ENCODE results near the gene C1QTNF8.

The C1QTNF8 gene

GRCh38 chr16:1106659-1107058 lies 10.6 kb upstream of the C1QTNF8 start:
- no peaks in the 10 kb centered on the region for H3K4me1 Mint-ChIP-seq
- peaks cover 26% of the 10 kb centered on the region for H3K27me3 Mint-ChIP-seq (ENCODE audit: low read depth)
- no peak overlapping the region for H3K4me3 Mint-ChIP-seq
- no peak overlapping the region for H3K27ac Mint-ChIP-seq
- H3K36me3 Mint-ChIP-seq (ENCODE audit: low read depth) = no peaks in the 10 kb centered on the region
- H3K9me3 Mint-ChIP-seq = no peaks in the 10 kb centered on the region
- TF ChIP-seq CTCF (IDR thresholded peaks at IDR 0.05; ENCODE audit: unreplicated experiment in 3 of 3) = no peak

- Mint-ChIP-seq H3K36me3 (ENCODE audit: low read depth) (no peaks in the 10 kb centered on the region), H3K27me3 (ENCODE audit: low read depth) (peaks cover 23% of the 10 kb centered on the region), H3K4me3 (no peak overlapping the region), H3K9me3 (no peaks in the 10 kb centered on the region), H3K27ac (no peak overlapping the region), H3K4me1 (no peaks in the 10 kb centered on the region)
- peak; percentile 90 to 97 (median 91) for TF ChIP-seq CTCF (IDR thresholded peaks at IDR 0.05; ENCODE audit: unreplicated experiment in 3 of 3)
Measured at GRCh38 chr16:1105888-1106620, 10.0 kb upstream of the C1QTNF8 start.

GRCh38 chr16:1103636-1103980 lies 7.6 kb upstream of the C1QTNF8 start:
- no peaks in the 10 kb centered on the region for H3K9me3 Mint-ChIP-seq
- no peak for TF ChIP-seq CTCF (IDR thresholded peaks at IDR 0.05; ENCODE audit: unreplicated experiment in 3 of 3)
- no peak overlapping the region for H3K27ac Mint-ChIP-seq
- H3K36me3 Mint-ChIP-seq (ENCODE audit: low read depth) = no peaks in the 10 kb centered on the region
- H3K4me3 Mint-ChIP-seq = no peak overlapping the region
- H3K27me3 Mint-ChIP-seq (ENCODE audit: low read depth) = peaks cover 9% of the 10 kb centered on the region
- H3K4me1 Mint-ChIP-seq = no peaks in the 10 kb centered on the region

GRCh38 chr16:1102921-1103635 lies 7.0 kb upstream of the C1QTNF8 start:
- H3K27ac Mint-ChIP-seq = no peak overlapping the region
- peak overlapping the region in 1 of 3 experiments; percentile 31 for H3K4me3 Mint-ChIP-seq
- peaks cover 9% of the 10 kb centered on the region for H3K27me3 Mint-ChIP-seq (ENCODE audit: low read depth)
- H3K4me1 Mint-ChIP-seq = no peaks in the 10 kb centered on the region
- H3K36me3 Mint-ChIP-seq (ENCODE audit: low read depth) = no peaks in the 10 kb centered on the region
- no peaks in the 10 kb centered on the region for H3K9me3 Mint-ChIP-seq
- TF ChIP-seq CTCF (IDR thresholded peaks at IDR 0.05; ENCODE audit: unreplicated experiment in 3 of 3) = peak; percentile 59 to 74 (median 70)

- no peaks in the 10 kb centered on the region for H3K4me1 Mint-ChIP-seq
- no peaks in the 10 kb centered on the region for H3K9me3 Mint-ChIP-seq
- H3K4me3 Mint-ChIP-seq = peak overlapping the region in 1 of 3 experiments; percentile 19
- H3K27me3 Mint-ChIP-seq (ENCODE audit: low read depth) = peaks cover 9% of the 10 kb centered on the region
- TF ChIP-seq CTCF (IDR thresholded peaks at IDR 0.05; ENCODE audit: unreplicated experiment in 3 of 3) = no peak
- H3K27ac Mint-ChIP-seq = no peak overlapping the region
- H3K36me3 Mint-ChIP-seq (ENCODE audit: low read depth) = no peaks in the 10 kb centered on the region
Measured at GRCh38 chr16:1102333-1102700, 6.3 kb upstream of the C1QTNF8 start.

All from nephron (organoid).